GOT3 (cell line): ENCODE measurements around the gene SCRG1.
A peak's percentile ranks its signal among the peaks of the same experiment; 100 is the strongest.

ENCODE experiments used
- DNase-seq: peaks from one replicate; lab custom pipeline; 2025; ENCODE audit warnings: mixed read lengths; lab: John Stamatoyannopoulos, UW

The SCRG1 gene

GRCh38 chr4:173398779-173399415 is at the start of gene SCRG1:
SCRG1 (minus strand) TSS chr4:173399116; CDS start chr4:173391414, 7,702 bp downstream.
- DNase-seq: no peak

- no peak for DNase-seq
These were observed 49.2 kb upstream of the SCRG1 start for GRCh38 chr4:173448103-173448502.

GRCh38 chr4:173446416-173446815 is 47.5 kb upstream of the SCRG1 start:
- DNase-seq: no peak

- DNase-seq: no peak
These were observed 44.2 kb upstream of the SCRG1 start for GRCh38 chr4:173443121-173443520.

DNA sequence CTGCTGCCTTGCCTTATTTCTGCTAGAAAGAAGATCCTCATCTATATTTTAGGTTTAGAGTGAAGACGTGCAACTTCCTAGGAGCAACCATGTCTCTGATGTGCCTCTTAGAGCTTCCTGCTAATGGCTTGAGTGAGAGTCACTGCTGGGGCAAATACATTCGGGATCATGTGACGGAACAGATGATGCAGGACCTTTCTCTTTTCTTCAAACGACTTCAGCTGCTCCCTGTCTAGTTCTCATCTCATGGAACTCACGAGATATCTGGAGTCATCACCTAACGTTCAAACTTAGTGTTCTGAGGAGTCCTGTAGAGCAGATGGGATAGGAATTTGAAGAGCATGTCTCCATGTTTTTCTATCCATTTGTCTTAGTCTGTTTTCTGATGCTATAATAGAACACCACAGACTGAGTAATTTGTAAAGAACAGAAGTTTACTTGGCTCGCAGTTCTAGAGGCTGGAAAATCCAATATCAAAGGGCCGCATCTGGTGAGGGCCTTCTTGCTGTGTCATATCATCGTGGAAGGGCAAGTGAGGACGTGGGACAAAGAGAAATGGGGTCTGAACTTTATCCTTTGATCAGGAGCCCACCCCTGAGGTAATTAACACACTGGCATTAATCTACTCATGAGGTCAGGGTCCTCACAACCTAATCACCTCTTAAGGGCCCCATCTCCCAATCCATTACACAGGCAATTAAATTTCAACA is 43.5 kb upstream of the SCRG1 start:
- DNase-seq: no peak

- DNase-seq: no peak
These were observed 42.0 kb upstream of the SCRG1 start for GRCh38 chr4:173440888-173441287.

DNA sequence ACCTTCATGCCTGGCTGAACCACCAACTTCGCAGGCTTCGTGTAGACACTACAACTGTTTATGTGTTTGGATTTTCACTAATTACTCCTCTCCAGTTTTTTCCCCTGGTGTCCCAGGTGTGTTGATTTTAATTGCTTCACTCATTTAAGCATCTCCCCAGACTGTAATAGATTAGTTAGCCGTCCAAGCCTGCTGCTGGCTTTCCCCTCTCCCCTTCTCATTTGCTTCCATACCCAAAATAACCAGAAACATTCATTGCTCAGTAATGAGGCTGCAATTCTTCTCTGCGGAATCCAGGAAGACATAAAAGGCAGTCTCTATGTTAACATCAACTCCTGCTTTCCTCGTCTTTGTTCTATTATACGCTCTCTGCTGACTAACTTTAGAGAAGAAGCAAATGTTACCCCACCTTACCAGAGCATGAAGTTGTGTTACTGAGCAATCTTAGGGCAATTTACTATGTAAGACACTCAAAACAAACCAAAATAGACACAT is 37.9 kb upstream of the SCRG1 start:
- DNase-seq: no peak

- peak; percentile 1 for DNase-seq
These were observed 37.2 kb upstream of the SCRG1 start for GRCh38 chr4:173436149-173436579.

DNA sequence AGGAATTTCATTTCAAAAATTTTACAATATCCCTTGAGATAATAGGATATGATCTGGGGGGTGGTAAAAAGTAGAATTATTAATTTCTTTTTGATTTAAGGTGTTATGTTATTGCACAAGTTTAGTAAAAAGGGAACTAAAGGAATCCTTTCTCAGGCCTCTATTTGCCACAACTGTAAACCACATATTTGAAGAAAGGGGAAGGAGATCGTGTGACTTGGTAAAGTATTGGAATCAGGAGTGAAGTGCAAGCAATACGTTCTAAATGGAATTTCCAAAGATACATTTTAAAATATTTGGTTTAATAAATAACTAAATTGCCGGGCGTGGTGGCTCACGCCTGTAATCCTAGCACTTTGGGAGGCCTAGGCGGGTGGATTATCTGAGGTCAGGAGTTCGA is 35.3 kb upstream of the SCRG1 start:
- no peak for DNase-seq

DNA sequence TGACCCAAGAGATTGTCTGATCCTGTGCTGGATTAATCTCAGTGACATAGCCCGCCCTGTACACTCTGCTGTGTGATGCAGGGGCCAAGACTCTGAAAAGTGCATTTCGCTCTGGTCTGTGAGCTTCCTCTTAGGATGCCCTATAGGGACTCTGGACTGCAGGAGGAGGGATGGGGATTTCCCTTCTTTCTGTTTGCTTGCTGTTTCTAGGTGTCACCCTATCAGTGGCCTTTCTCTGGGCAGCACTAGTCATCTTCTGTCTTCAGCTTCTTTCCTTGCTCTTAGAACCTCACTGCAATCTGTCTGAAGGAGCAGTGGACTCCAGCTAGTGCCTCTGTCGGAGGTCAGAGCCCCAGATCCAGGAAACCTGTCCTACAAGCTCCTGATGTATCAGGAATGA is 34.5 kb upstream of the SCRG1 start:
- DNase-seq: no peak

DNA sequence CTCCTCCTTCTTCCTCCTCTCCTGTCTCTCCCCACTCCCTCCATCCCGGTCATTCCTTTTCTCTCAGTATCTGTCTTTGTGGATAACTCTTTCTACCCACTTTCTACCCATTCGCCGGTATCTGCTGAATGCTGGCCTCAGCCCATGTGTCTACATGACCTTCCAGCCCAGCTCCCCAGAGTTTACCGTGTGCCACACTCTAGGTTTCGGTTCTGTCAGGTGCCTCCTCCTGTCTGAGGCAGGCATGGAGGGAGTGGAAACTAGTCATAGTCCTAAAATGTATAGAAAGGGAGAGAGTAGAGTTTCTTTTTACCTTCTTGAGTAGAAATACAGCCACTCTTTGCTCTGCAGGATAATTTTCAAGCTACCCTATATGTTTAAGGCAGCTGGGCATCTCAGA is 33.5 kb upstream of the SCRG1 start:
- no peak for DNase-seq

- DNase-seq: no peak
These were observed 27.1 kb upstream of the SCRG1 start for GRCh38 chr4:173426064-173426463.

DNA sequence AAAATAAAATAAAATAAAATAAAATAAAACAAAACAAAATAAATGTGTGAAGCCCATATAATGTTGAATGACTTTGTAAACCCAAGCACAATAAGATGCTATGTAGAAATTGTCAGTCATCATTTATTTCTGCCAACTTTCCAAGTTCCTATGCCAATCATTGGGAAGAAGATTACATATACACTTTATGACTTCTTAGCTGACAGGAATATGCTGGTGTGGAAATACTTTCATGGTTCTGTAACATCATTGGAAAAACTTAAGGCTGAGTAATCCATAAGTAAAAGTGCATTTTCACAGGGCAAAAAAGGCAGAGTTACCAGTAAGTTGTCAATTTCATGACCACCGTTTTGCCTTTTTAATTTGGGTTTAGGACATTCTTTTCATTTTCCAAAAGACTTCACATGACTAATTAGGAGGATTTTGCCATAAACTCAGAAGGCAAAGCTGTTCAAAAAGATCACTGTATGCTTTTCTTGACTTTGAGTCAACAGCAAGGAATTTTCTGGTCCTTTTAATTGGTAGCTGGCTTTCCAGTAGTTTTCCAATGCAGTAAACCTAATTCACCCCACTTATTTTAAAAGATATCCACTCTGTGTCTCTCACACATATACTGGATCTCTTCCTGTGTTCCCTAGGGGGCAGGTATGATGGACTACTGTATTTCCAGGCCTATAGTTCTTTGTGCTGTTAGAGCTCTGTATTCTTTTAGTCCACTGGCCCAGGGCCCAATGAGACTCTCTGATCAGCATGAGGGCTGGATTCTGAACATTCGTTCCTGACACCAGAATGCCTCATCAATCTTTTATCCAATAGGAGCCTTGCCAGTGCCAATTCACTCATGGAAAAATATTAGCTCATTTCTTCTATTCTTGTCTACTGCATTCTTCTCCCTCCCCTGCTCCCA is 26.2 kb upstream of the SCRG1 start:
- no peak for DNase-seq

DNA sequence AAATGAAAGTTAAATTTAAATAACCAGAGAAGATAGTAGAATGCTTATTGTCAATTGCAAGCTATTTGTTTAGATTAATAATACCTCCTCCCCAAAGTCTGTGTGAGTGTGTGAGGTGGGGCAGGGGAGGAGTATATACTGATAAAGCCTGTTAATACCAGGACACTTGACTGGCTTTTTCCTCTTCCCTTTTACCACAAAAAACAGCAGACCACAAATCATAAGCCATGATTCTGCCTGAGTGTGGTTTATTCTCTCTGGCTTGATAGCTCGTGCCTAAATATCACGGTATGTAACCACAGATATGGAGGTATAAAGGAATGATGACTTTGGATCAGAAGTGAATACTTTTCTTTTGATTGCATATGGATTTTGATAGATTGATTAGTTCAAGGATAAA is 21.9 kb upstream of the SCRG1 start:
- DNase-seq: no peak

DNA sequence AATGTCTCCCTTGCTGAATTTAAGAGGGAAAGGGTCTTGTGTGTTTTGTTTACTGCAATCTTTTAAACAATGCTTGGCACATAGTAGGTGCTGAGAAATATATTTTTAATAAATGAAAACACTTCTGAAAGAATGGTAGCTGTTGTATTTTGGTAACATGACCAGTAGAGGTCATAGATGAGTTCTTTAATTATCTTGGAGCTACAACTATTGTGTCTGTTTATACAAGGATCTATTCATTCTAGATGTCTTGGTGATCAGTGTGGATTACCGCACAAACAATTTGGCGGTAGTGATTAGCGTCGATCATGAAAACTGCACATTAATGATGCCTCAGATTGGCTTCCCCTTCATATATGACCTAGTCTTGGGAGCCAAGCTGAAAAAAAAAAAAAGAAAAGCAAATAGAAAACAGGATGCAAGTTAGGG is 21.4 kb upstream of the SCRG1 start:
- no peak for DNase-seq

GRCh38 chr4:173418639-173419038 is 19.7 kb upstream of the SCRG1 start:
- no peak for DNase-seq

- no peak for DNase-seq
These were observed 18.9 kb upstream of the SCRG1 start for GRCh38 chr4:173417833-173418232.

DNA sequence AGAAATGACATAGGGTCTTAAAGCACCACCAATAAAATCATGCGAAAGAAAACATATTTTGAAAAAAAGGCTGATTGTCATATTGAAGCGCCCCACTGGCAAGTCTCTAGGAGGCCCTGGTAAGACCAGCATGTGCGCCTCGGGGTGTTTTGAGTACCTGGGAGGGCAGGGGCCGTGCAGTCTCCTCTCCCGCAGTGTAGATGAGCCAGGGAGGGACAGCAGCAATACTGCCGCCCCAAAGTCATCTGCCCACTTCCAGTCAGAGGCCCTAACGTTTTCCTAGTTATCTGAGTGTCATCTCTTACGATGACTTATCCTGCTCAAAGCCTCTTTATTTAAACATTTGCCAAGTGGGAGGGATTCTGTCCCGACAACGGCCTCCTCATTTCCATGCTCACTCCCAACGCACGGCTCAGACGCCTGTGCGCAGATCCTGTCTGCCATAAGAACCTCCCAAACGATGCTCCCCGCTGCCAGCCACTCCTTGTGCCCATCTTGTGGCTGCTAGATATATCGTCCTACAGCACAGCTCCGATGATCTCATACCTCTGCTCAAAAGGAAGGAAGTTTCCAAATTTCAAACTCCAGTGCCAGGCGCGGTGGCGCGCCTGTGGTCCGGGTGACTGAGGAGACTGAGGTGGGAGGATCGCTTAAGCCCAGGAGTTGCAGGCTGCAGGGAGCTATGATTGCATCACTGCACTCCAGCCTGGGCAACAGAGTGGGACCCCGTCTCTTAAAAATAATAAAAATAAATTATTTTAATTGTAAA is 17.2 kb upstream of the SCRG1 start:
- no peak for DNase-seq

DNA sequence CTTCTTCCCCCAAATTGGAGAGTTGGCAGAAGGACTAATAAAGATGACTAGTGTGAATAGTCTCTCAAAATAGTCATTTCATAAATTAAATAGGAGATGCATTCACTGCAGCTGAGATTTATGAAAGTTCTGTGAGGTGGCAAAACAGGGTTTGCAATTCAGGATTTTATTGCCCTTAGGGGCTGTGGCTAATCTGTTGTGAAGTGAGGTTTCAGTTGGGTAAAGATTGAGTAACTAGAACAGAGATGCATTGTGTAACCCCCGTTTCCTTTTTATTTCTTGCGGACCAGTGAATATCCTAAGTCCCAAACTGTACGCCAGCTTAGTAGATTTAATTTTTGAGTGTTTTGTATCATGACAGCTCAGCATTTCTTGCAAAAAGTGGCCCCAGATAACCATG is 16.2 kb upstream of the SCRG1 start:
- DNase-seq: no peak

DNA sequence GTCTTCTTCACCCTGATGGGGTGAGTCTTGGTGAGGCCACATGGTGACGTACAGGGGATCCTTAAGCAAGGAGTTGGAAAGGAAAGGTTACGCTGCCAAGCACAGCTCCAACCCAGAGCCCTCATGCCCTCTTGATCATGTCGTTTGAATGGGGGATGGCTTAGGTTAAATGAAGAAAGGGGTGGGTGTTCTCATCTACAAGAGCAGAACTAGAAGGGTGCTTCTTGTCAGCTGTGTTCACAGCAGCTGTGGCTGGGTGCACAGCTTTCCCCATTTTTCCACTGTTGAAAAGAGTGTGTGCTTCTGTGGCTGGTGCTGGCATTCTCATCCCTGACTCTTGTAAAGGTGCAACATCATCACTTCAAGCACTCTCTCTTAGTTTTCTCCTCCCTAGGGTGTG is 15.5 kb upstream of the SCRG1 start:
- no peak for DNase-seq

- no peak for DNase-seq
These were observed 14.1 kb upstream of the SCRG1 start for GRCh38 chr4:173413036-173413435.
